Gastrocnemius medialis (tissue), 4 donors: ENCODE results near the gene TRPC4.
A peak's percentile ranks its signal among the peaks of the same experiment; 100 is the strongest.

Source experiments
- POLR2A ChIP-seq, 2 donors: fragments of 450-650 bp; IDR thresholded peaks; one replicate each; pipeline ENCODE4 v1.6.1; 2017; ENCODE audit warnings: antibody characterized with exemption in 2 of 2, mild to moderate bottlenecking in 2 of 2, moderate library complexity in 2 of 2
- TF ChIP-seq, protein P1 (sequence below), 5 experiments: fragments of 450-650 bp in 3 of 5; fragments of 200-600 bp in 2 of 5; sonication (generic) in 2 of 5; IDR thresholded peaks in 4 of 5; conservative IDR thresholded peaks in 1 of 5; 1 replicate in 4 of 5; 2 replicates in 1 of 5; pipeline ENCODE4 v1.5.1; 2016 to 2019; ENCODE audit warnings: antibody characterized with exemption in 5 of 5, mild to moderate bottlenecking in 3 of 5, moderate library complexity in 3 of 5

DNA sequence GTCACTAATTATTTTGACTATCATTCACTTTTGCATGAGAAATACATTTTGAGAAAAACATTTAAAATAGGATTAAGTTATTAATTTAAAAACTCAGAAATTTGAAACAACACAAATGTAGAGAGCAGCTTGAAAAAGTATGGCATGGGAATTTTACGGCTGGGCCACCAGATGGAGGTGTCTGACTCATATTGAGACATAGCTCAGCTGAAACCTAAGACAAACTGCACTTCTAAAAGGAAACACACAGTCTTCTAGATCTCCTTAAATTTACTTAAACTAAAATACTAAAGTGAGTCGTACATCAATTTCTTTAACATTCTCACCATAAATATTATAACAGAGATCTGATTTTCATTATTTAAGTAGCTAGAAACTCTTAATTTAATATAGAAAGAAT is 229.1 kb downstream of the TRPC4 start:
- TF ChIP-seq, protein P1, sequence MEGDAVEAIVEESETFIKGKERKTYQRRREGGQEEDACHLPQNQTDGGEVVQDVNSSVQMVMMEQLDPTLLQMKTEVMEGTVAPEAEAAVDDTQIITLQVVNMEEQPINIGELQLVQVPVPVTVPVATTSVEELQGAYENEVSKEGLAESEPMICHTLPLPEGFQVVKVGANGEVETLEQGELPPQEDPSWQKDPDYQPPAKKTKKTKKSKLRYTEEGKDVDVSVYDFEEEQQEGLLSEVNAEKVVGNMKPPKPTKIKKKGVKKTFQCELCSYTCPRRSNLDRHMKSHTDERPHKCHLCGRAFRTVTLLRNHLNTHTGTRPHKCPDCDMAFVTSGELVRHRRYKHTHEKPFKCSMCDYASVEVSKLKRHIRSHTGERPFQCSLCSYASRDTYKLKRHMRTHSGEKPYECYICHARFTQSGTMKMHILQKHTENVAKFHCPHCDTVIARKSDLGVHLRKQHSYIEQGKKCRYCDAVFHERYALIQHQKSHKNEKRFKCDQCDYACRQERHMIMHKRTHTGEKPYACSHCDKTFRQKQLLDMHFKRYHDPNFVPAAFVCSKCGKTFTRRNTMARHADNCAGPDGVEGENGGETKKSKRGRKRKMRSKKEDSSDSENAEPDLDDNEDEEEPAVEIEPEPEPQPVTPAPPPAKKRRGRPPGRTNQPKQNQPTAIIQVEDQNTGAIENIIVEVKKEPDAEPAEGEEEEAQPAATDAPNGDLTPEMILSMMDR (IDR thresholded peaks at IDR 0.05 in 4 of 5, conservative IDR thresholded peaks at IDR 0.05 in 1 of 5), result peak in 1 of 5 experiments; percentile 16
- TF ChIP-seq POLR2A (IDR thresholded peaks at IDR 0.05), result no peak
